GM20000 (cell line): Measurements from ENCODE around the gene LRRC52.

ENCODE experiments used
- DNase-seq: peaks from one replicate; pipeline ENCODE4 v3.0.0; 2012; ENCODE audit warnings: low spot score
- CTCF ChIP-seq: IDR thresholded peaks from 2 replicates; pipeline ENCODE4 v1.5.1; 2012; ENCODE audit warnings: mild to moderate bottlenecking, control low read depth; ENCODE audit errors: extremely low read depth, missing control alignments

Gene LRRC52

GRCh38 chr1:165543532-165544438, at the start of gene LRRC52:
Gene LRRC52 (plus strand): TSS chr1:165544000. CDS start chr1:165544297, 297 bp downstream.
- no peak for DNase-seq
- no peak for TF ChIP-seq CTCF

GRCh38 chr1:165494949-165495857, 48.6 kb upstream of the LRRC52 start:
- TF ChIP-seq CTCF, result no peak
- no peak for DNase-seq

GRCh38 chr1:165495858-165496205, 48.0 kb upstream of the LRRC52 start:
- DNase-seq, result no peak
- no peak for TF ChIP-seq CTCF

- no peak for TF ChIP-seq CTCF
- no peak for DNase-seq
Measured at GRCh38 chr1:165496501-165496900, 47.3 kb upstream of the LRRC52 start.

GRCh38 chr1:165497069-165498013, 46.5 kb upstream of the LRRC52 start:
- no peak for DNase-seq
- no peak for TF ChIP-seq CTCF

GRCh38 chr1:165501330-165501969, 42.4 kb upstream of the LRRC52 start:
- DNase-seq, result no peak

More at GRCh38 chr1:165501330-165501969, 42.4 kb upstream of the LRRC52 start:
- TF ChIP-seq CTCF, result no peak
